Left lung (tissue), 10 donors: ENCODE data around the gene GAREM2. TPM values are rescaled to one million over a fixed set of nuclear protein-coding genes. Genes with fewer than 3 reads are reported as not detected.

Experiments used
- ATAC-seq: fragments of 200-7000 bp; cut with Tn5 transposase; one replicate; pipeline ENCODE4 v1.9.1; 2020; ENCODE audit warnings: moderate library complexity
- DNase-seq, 4 donors: peaks; one replicate each; pipeline ENCODE4 v3.0.0-alpha.2; 2013 to 2020
- H3K27ac ChIP-seq, 2 donors: fragments of 200-600 bp; sonication (generic) in 1 of 2; one replicate each; pipeline versions ENCODE4 v1.5.0 to v1.8.0; 2020 to 2021
- H3K27me3 ChIP-seq, 2 donors: fragments of 200-600 bp; sonication (generic) in 1 of 2; one replicate each; pipeline versions ENCODE4 v1.5.0 to v1.8.0; 2020 to 2021
- H3K36me3 ChIP-seq, 2 donors: fragments of 200-600 bp; sonication (generic) in 1 of 2; one replicate each; pipeline versions ENCODE4 v1.5.0 to v1.8.0; 2020 to 2021
- H3K4me1 ChIP-seq, 2 donors: fragments of 200-600 bp; one replicate each; pipeline ENCODE4 v1.8.0; 2021
- H3K4me3 ChIP-seq, 2 donors: fragments of 200-600 bp; sonication (generic) in 1 of 2; one replicate each; pipeline versions ENCODE4 v1.5.0 to v1.8.0; 2020 to 2021; ENCODE audit warnings: mild to moderate bottlenecking in 1 of 2
- H3K9me3 ChIP-seq, 2 donors: fragments of 200-600 bp; sonication (generic) in 1 of 2; one replicate each; pipeline versions ENCODE4 v1.5.0 to v1.8.0; 2020 to 2021
- intact Hi-C, 2 donors: fragments of 100-400 bp; cut with DNase I; formaldehyde crosslinking; loops; one replicate each; pipeline versions ENCODE4 v1.11.2 to v1.14.2; 2022
- polyA plus RNA-seq, 6 donors: library from polyadenylated mRNA; unstranded; fragments of 120-200 nt; gene quantifications; one replicate each; pipeline ENCODE4 v1.2.1, GENCODE V29; 2013; ENCODE audit not compliant: insufficient read length in 6 of 6
- total RNA-seq, 2 donors: library from RNA; stranded (reverse); fragmentation: NEBNext Ultra II Directional; extraction: Animal tissue kit (Norgen Biotek cat#: 25700); gene quantifications; one replicate each; pipeline ENCODE4 v1.2.1, GENCODE V29; 2021
- TF ChIP-seq, protein P1 (sequence below), 2 donors: fragments of 200-600 bp; sonication (generic) in 1 of 2; IDR thresholded peaks; one replicate each; pipeline versions ENCODE4 v1.5.0 to v1.8.0; 2021; ENCODE audit warnings: antibody characterized with exemption in 2 of 2
- donor health status: DM: no; HTN: yes; CAD: no.
- donor health status: DM: no; HTN: no; CAD: no.

Gene GAREM2
- total and polyA plus RNA-seq, 8 donors: 2.4 to 12.2 (median 7.4) TPM

DNA sequence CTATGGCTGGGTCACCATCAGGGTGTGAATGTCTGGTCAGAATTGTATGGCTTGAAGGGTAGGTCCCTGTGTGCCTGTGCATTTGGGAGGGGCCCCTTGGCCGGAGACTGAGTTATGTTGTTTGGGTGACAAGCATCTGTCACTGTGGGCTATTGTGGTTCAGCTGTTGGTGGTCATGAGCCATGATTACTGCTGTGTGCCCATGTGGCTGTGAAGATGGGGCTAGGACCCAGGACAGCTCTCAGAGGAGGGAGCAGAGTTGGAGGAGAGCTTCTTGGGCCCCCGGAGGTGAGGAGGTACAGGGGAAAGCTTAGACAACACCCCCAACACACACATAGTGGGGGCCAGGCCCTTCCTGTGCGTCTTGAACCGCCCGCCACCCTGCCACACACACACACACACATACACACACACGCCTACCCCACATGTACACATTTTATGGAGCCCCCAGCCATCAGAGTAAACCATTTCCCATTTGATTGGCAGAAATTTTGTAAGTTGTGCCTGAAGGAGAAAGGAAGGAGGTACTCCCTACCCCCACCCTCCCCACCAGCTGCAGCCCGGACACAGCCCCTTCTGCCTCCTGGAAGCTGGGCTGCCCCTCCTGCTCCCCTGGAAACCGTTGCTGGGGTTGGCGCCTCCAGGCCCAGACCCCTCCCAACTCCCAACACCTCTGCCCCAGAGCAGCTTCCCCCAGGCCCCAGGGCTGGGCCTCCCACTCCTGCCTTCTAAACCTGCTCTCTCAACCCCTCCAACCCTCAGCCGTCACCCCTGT, 2.0 kb downstream of the GAREM2 start:
- intact Hi-C loops: no loop called here
- Histone ChIP-seq H3K27ac (no peak overlapping the region), H3K36me3 (no peaks in the 10 kb centered on the region), H3K4me1 (peaks cover 7 to 31% of the 10 kb centered on the region in 2 donors), H3K27me3 (peaks cover 24 to 75% of the 10 kb centered on the region in 2 donors), H3K9me3 (no peaks in the 10 kb centered on the region), H3K4me3 (no peak overlapping the region)
- TF ChIP-seq, protein P1, sequence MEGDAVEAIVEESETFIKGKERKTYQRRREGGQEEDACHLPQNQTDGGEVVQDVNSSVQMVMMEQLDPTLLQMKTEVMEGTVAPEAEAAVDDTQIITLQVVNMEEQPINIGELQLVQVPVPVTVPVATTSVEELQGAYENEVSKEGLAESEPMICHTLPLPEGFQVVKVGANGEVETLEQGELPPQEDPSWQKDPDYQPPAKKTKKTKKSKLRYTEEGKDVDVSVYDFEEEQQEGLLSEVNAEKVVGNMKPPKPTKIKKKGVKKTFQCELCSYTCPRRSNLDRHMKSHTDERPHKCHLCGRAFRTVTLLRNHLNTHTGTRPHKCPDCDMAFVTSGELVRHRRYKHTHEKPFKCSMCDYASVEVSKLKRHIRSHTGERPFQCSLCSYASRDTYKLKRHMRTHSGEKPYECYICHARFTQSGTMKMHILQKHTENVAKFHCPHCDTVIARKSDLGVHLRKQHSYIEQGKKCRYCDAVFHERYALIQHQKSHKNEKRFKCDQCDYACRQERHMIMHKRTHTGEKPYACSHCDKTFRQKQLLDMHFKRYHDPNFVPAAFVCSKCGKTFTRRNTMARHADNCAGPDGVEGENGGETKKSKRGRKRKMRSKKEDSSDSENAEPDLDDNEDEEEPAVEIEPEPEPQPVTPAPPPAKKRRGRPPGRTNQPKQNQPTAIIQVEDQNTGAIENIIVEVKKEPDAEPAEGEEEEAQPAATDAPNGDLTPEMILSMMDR (IDR thresholded peaks at IDR 0.05): no peak
- ATAC-seq: no peak
- DNase-seq: no peak

DNA sequence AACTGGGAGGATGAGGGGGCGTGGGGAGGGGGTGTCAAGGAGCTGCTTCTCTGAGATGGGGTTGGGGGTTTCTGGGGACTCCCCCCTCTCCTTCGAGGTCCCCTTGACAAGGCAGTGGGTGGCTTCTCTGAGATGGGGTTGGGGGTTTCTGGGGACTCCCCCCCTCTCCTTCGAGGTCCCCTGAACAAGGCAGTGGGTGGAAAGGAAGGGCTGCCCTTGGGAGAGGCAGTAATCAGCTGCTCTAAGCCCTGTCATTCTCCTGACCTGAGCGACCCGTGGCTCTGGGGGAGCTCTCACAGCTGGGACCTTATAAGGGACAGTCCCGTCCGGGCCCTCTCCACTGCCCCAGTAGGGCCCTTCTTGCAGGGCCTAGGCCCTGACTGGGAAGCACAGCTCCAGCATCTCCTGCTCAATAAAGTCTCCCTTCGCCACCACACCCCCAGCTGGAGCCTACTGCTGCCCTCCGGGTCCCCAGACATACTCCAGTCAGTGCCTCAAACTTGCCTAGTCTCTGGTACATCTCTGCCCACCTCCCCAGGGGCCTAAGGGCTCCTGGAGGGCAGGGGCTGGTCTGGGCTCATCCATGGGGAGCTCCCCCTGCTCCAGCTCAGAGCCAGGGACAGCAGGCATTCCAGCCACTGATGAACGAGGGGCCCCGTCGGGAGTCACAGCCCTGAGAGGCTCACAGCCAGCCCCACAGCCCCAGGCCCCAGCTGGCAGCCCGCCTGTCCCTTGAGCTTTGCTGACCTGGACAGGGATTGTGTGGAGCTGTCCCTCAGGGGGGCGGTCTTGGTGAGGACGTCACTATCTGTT, 2.8 kb downstream of the GAREM2 start:
- H3K27ac ChIP-seq: no peak overlapping the region
- H3K9me3 ChIP-seq: no peaks in the 10 kb centered on the region
- H3K4me3 ChIP-seq: no peak overlapping the region
- no peaks in the 10 kb centered on the region for H3K36me3 ChIP-seq
- TF ChIP-seq, protein P1 (IDR thresholded peaks at IDR 0.05): no peak
- DNase-seq: no peak
- ATAC-seq: no peak
- peaks cover 24 to 83% of the 10 kb centered on the region in 2 donors for H3K27me3 ChIP-seq
- H3K4me1 ChIP-seq: peaks cover 7 to 31% of the 10 kb centered on the region in 2 donors
- intact Hi-C loops: no loop called here

DNA sequence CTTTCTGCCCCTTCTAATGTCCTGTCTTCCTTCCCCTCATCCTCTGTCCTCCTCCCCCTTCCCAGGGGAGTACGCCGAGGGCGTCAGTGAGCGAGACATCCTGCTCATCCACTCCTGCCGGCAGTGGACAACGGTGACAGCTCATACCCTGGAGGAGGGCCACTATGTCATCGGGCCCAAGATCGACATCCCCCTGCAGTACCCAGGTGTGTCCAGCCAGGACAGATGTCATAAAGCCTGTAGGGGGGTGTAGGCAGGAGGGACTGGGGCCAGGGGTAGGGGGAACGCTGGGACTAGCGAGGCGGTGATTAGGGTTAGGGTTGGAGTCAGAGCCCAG, 3.4 kb downstream of the GAREM2 start:
- DNase-seq: no peak
- no peaks in the 10 kb centered on the region for H3K36me3 ChIP-seq
- intact Hi-C loops: no loop called here
- no peaks in the 10 kb centered on the region for H3K9me3 ChIP-seq
- H3K27me3 ChIP-seq: peaks cover 24 to 79% of the 10 kb centered on the region in 2 donors
- no peak for ATAC-seq
- TF ChIP-seq, protein P1 (IDR thresholded peaks at IDR 0.05): no peak
- H3K27ac ChIP-seq: no peak overlapping the region
- no peak overlapping the region for H3K4me3 ChIP-seq
- peaks cover 7 to 31% of the 10 kb centered on the region in 2 donors for H3K4me1 ChIP-seq

DNA sequence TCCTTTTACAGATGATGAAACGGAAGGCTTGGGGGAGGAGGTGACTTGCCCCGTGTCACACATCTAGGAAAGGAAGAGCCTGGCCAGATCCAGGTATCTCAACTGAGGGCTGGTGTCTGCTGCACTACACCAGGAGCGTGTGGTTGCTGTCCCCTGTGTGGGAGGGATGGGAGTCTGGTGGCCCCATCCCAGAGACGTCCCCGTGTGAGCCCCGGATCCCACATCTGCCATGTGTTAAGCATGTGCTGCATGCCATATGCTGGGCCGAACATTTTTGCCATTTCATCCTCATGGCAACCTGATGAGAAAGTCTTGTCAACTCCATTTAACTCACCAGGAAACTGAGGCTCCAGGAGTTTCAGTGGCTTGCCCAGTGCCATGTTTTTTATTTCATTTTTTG, 4.2 kb downstream of the GAREM2 start:
- intact Hi-C loops: no loop called here
- no peaks in the 10 kb centered on the region for H3K36me3 ChIP-seq
- DNase-seq (no peak), ATAC-seq (no peak)
- H3K27ac ChIP-seq: no peak overlapping the region
- no peak overlapping the region for H3K4me3 ChIP-seq
- no peaks in the 10 kb centered on the region for H3K9me3 ChIP-seq
- H3K4me1 ChIP-seq: peaks cover 7 to 30% of the 10 kb centered on the region in 2 donors
- TF ChIP-seq, protein P1 (IDR thresholded peaks at IDR 0.05): no peak
- peaks cover 21 to 70% of the 10 kb centered on the region in 2 donors for H3K27me3 ChIP-seq

DNA sequence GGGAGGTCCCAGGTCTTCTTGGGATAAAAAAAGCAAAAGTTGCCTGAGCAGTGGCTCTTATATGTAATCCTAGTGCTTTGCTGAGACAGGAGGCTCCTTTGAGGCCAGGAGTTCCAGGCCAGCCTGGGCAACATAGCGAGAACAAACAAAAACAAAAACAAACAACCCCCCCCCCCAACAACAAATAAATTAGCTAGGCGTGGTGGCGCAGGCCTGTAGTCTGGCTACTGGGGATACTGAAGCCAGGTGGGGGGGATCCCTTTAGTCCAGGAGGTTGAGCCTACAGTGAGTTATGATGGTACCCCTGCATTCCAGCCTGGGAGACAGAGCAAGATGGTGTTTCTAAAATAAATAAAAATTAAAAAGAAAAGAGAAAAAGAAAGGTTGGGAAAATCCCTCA, 5.4 kb downstream of the GAREM2 start:
- Histone ChIP-seq H3K4me1 (peaks cover 5 to 24% of the 10 kb centered on the region in 2 donors), H3K4me3 (peak overlapping the region in 1 of 2 donors; percentile 42), H3K27me3 (peaks cover 15 to 63% of the 10 kb centered on the region in 2 donors), H3K9me3 (no peaks in the 10 kb centered on the region), H3K27ac (no peak overlapping the region), H3K36me3 (no peaks in the 10 kb centered on the region)
- TF ChIP-seq, protein P1 (IDR thresholded peaks at IDR 0.05): no peak
- intact Hi-C loops: no loop called here
- DNase-seq (no peak), ATAC-seq (no peak)
